ENCODE data around the gene SBK3. TPM values are rescaled to one million over a fixed set of nuclear protein-coding genes. Genes with fewer than 3 reads are reported as not detected.
"Not testable (repeated sequence)": the region's sequence is repeated elsewhere in the genome, so short reads cannot be mapped to it uniquely, and the experiment has no call there.

SBK3 gene
- polyA plus RNA-seq, 12 donors = 0.12 to 0.46 (median 0.18) TPM; not detected in 9

GRCh38 chr19:55576746-55577145 lies 31.4 kb upstream of the SBK3 start:
- DNase-seq = no peak

DNA sequence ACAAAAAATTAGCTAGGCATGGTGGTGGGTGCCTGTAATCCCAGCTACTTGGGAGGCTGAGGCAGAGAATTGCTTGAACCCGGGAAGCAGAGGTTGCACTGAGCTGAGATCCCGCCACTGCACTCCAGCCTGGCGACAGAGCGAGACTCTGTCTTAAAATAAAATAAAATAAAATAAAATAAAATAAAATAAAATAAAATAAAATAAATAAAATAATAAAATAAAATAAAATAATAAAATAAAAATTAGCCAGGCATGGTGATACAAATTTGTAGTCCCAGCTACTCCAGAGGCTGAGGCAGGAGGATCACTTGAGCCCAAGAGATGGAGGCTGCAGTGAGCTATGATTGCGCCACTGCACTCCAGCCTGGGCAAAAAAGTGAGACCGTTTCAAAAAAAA lies 28.6 kb upstream of the SBK3 start:
- not testable (repeated sequence) for DNase-seq

GRCh38 chr19:55569477-55569876 lies 24.1 kb upstream of the SBK3 start:
- DNase-seq = not testable (repeated sequence)

DNA sequence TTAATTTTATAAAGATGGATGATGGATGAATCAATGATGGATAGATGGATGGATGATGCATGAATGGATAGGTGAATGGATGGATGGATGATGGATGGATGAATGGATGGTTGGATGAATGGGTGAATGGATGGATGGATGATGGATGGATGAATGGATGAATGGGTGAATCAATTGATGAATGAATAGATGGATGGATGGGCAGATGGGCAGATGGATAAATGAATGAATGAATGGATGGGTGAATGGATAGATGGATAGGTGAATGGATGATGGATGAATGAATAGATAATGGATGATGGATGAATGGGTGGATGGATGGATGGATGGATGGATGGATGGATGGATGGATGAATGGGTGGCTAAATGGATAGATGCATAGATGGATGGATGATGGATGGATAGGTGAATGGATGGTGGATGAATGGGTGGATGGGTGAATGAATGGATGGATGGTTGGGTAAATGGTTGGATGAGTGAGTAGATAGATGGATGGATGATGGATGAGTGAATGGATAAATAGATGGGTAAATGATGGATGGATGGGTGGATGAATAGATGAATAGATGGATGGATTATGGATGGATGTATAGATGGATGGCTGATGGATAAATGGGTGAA lies 22.5 kb upstream of the SBK3 start:
- no peak for DNase-seq

- DNase-seq = no peak
These were observed 21.5 kb upstream of the SBK3 start for GRCh38 chr19:55566823-55567222.

- no peak for DNase-seq
These were observed 17.9 kb upstream of the SBK3 start for GRCh38 chr19:55563261-55563690.

GRCh38 chr19:55559684-55560083 lies 14.3 kb upstream of the SBK3 start:
- no peak for DNase-seq

GRCh38 chr19:55554741-55555152 lies 9.4 kb upstream of the SBK3 start:
- DNase-seq = no peak

- DNase-seq = no peak
These were observed 9.0 kb upstream of the SBK3 start for GRCh38 chr19:55554302-55554701.

GRCh38 chr19:55553217-55554182 lies 8.2 kb upstream of the SBK3 start:
- DNase-seq = no peak

DNA sequence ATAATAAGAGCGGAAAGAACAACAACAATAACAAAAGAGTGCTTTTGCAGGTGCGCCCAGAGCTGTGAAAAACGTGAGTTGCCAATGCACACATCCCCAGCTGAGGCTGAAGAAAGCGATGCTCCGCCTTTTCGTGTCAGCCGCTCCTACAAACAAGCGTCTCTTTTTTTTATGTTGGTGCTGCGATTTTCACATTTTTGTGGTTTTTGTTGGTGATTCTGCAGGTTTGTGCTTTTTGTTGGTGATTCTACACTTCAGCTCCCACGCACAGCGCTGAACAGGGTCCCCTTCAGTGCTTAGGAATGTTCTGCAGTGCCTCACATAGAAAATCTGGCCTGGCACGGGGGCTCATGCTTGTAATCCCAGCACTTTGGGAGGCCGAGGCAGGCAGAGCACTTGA lies 7.3 kb upstream of the SBK3 start:
- no peak for DNase-seq

GRCh38 chr19:55552206-55552605 lies 6.9 kb upstream of the SBK3 start:
- DNase-seq = no peak

DNA sequence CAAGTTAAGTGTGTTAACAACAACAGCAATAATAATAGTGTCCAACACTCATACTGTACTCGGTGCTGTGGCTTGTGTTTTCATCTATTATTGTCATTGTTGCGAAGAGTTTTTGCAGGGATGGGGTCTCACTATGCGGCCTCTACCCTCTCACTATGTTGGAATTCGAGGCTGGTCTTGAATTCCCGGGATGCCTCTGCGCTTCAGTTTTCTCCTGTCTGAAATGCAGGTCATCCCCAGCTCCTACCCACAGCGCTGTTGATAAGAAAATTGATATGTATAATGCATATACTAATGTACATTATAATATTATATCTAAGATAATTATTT lies 4.9 kb upstream of the SBK3 start:
- DNase-seq = no peak

- DNase-seq = no peak
These were observed 4.4 kb upstream of the SBK3 start for GRCh38 chr19:55549500-55550320.

GRCh38 chr19:55546822-55547614 lies 1.7 kb upstream of the SBK3 start:
- no peak for DNase-seq

GRCh38 chr19:55546011-55546410 lies 668 bp upstream of the SBK3 start:
- no peak for DNase-seq

- DNase-seq = no peak
These were observed 435 bp downstream of the SBK3 start for GRCh38 chr19:55544776-55545439.

GRCh38 chr19:55544014-55544413 lies 1.3 kb downstream of the SBK3 start:
- DNase-seq = no peak

DNA sequence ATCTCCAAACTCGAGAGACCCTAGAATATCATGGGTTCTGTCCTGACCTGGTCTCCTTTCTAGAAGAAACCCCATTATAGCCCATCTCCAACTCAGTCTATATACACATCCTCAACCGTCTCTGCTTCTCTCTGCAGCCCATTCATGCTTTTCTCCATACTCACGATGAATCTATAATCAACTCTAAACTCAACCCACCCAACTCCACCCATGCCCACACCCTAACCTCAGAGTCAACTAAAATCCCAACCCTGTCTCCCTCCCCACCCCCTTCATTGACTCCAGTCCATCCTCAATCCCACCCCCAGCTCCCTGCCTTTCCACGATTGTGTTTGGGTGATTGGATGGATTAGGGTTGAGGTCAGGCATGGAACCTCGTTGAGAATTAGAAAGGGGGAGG lies 1.8 kb downstream of the SBK3 start:
- no peak for DNase-seq

DNA sequence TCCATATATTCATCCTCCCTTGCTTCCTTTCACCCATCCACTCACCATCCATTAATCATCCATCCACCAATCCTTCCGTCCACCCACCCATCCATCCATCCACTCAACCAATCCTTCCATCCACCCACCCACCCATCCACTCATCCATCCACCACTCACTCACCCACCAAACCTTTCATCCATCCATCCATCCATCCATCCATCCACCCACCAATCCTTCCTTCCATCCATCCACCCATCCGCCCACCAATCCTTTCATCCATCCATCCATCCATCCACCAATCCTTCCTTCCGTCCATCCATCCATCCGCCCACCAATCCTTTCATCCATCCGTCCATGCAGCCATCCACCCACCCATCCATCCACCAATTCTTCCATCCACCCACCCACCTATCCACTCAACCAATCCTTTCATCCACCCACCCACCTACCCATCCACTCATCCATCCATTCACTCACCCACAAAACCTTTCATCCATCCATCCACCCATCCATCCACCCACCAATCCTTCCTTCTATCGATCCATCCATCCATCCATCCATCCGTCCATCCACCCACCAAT lies 3.0 kb downstream of the SBK3 start:
- no peak for DNase-seq

GRCh38 chr19:55541091-55541490 lies 4.3 kb downstream of the SBK3 start:
- no peak for DNase-seq
